ENCODE measurements around the gene LCLAT1.
"Not testable (repeated sequence)": the region's sequence is repeated elsewhere in the genome, so short reads cannot be mapped to it uniquely, and the experiment has no call there.

LCLAT1 gene

DNA sequence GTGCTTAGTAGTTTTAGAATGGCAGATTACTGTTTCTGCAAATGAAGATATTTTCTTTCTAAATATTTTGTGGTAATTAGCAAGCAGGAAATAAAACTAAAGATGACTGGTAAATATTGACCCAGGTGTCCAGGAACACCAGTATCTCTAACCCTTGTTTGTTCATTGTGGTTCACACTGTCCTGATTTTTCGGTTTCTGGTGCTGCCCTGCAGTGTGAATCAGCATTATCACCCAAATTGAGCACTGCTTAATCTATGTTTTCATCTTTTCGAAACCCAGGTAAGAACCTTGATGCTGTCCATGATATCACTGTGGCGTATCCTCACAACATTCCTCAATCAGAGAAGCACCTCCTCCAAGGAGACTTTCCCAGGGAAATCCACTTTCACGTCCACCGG, 192.8 kb downstream of the LCLAT1 start:
- Histone ChIP-seq H3K9ac (ENCODE audit: low read depth, low read length, poor library complexity, severe bottlenecking) (no peak overlapping the region), H3K27me3 (ENCODE audit: insufficient read depth, low read length, poor library complexity, severe bottlenecking) (no peaks in the 10 kb centered on the region), H3K9me3 (ENCODE audit: insufficient read depth, low read depth, low read length) (no peaks in the 10 kb centered on the region), H2AFZ (ENCODE audit: low read length) (no peak overlapping the region), H3K9me2 (replicated peaks; ENCODE audit: low read depth, low read length) (no peaks in the 10 kb centered on the region), H3K4me1 (ENCODE audit: insufficient read depth, low read length, poor library complexity, severe bottlenecking) (no peaks in the 10 kb centered on the region), H3K79me2 (ENCODE audit: insufficient read depth, low read length) (no peaks in the 10 kb centered on the region), H4K20me1 (ENCODE audit: insufficient read depth, low read length, poor library complexity, severe bottlenecking) (no peaks in the 10 kb centered on the region), H3K4me2 (ENCODE audit: low read depth, low read length, poor library complexity, severe bottlenecking) (no peak overlapping the region), H3F3A (ENCODE audit: low read depth) (no peaks in the 10 kb centered on the region), H3K36me3 (ENCODE audit: insufficient read depth, low read length) (peaks cover 19% of the 10 kb centered on the region; the same call in 1 of the 2 replicates), H3K4me3 (ENCODE audit: low read length, poor library complexity, severe bottlenecking) (no peak overlapping the region)
- TF ChIP-seq, protein P1, sequence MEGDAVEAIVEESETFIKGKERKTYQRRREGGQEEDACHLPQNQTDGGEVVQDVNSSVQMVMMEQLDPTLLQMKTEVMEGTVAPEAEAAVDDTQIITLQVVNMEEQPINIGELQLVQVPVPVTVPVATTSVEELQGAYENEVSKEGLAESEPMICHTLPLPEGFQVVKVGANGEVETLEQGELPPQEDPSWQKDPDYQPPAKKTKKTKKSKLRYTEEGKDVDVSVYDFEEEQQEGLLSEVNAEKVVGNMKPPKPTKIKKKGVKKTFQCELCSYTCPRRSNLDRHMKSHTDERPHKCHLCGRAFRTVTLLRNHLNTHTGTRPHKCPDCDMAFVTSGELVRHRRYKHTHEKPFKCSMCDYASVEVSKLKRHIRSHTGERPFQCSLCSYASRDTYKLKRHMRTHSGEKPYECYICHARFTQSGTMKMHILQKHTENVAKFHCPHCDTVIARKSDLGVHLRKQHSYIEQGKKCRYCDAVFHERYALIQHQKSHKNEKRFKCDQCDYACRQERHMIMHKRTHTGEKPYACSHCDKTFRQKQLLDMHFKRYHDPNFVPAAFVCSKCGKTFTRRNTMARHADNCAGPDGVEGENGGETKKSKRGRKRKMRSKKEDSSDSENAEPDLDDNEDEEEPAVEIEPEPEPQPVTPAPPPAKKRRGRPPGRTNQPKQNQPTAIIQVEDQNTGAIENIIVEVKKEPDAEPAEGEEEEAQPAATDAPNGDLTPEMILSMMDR (conservative IDR thresholded peaks at IDR 0.05; ENCODE audit: low read length) = no peak
- TF ChIP-seq EZH2phosphoT487 (IDR thresholded peaks at IDR 0.05; ENCODE audit: borderline replicate concordance) = no peak

DNA sequence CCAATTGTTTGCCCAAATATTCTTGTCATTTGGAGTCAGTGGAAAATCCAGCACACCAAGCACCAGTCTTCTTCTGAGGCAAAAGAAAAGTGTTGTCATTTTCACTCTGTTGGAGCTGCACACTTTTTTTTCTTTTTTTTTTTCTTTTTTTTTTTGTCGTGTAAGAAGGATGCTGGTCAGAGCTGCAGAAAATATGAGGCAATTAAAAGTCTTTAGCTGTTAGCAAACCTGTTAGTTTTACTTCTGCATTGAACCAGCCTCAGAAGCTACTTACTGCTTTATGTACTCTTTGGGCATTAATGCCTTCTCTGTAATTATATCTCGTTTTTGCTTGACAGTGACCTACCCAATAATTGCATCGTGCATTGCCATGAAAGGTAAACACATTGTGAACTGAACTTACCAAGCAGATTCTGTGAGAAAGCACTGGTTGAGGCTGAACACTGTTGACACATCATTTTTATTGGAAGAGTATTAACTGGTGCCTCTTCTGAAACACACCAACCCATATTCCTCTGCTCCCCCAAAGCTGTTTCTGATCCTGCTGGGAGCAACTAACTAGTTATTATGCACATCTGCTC, 194.8 kb downstream of the LCLAT1 start:
- no peaks in the 10 kb centered on the region for H3K27me3 ChIP-seq (ENCODE audit: insufficient read depth, low read length, poor library complexity, severe bottlenecking)
- no peak overlapping the region for H3K4me3 ChIP-seq (ENCODE audit: low read length, poor library complexity, severe bottlenecking)
- no peaks in the 10 kb centered on the region for H3K79me2 ChIP-seq (ENCODE audit: insufficient read depth, low read length)
- no peak overlapping the region for H2AFZ ChIP-seq (ENCODE audit: low read length)
- no peaks in the 10 kb centered on the region for H3K9me2 ChIP-seq (replicated peaks; ENCODE audit: low read depth, low read length)
- peaks cover 19% of the 10 kb centered on the region; the same call in 1 of the 2 replicates for H3K36me3 ChIP-seq (ENCODE audit: insufficient read depth, low read length)
- no peak overlapping the region for H3K9ac ChIP-seq (ENCODE audit: low read depth, low read length, poor library complexity, severe bottlenecking)
- no peaks in the 10 kb centered on the region for H4K20me1 ChIP-seq (ENCODE audit: insufficient read depth, low read length, poor library complexity, severe bottlenecking)
- no peaks in the 10 kb centered on the region for H3K9me3 ChIP-seq (ENCODE audit: insufficient read depth, low read depth, low read length)
- H3K4me2 ChIP-seq (ENCODE audit: low read depth, low read length, poor library complexity, severe bottlenecking) = no peak overlapping the region
- no peaks in the 10 kb centered on the region for H3F3A ChIP-seq (ENCODE audit: low read depth)
- H3K4me1 ChIP-seq (ENCODE audit: insufficient read depth, low read length, poor library complexity, severe bottlenecking) = no peaks in the 10 kb centered on the region
- no peak for TF ChIP-seq EZH2phosphoT487 (IDR thresholded peaks at IDR 0.05; ENCODE audit: borderline replicate concordance)
- TF ChIP-seq, protein P1 (conservative IDR thresholded peaks at IDR 0.05; ENCODE audit: low read length) = no peak

DNA sequence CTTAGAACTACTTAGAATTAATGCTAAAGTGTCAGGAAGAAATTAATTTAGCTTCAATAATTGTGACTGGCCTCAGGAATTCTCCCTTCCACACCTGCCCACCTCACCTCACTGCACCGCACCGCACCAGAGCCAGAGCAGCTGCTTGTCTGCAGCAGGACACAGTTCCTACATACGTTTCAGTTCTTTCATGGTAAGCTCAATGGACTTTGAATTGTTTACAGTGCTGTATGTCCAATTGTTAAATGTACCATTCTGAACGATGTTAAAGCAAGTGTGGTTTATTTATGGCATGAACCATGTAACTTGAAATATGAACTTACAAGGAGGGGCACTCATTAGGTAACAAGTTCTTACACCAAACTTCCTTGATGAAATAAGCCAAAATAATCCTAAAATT, 196.0 kb downstream of the LCLAT1 start:
- H3K9me3 ChIP-seq (ENCODE audit: insufficient read depth, low read depth, low read length); H3K79me2 ChIP-seq (ENCODE audit: insufficient read depth, low read length); H3K9ac ChIP-seq (ENCODE audit: low read depth, low read length, poor library complexity, severe bottlenecking); H3F3A ChIP-seq (ENCODE audit: low read depth); H2AFZ ChIP-seq (ENCODE audit: low read length); H3K4me2 ChIP-seq (ENCODE audit: low read depth, low read length, poor library complexity, severe bottlenecking); H3K4me1 ChIP-seq (ENCODE audit: insufficient read depth, low read length, poor library complexity, severe bottlenecking); H3K27me3 ChIP-seq (ENCODE audit: insufficient read depth, low read length, poor library complexity, severe bottlenecking); H3K9me2 ChIP-seq (replicated peaks; ENCODE audit: low read depth, low read length); H3K4me3 ChIP-seq (ENCODE audit: low read length, poor library complexity, severe bottlenecking); H4K20me1 ChIP-seq (ENCODE audit: insufficient read depth, low read length, poor library complexity, severe bottlenecking): not testable (repeated sequence)
- peaks cover 19% of the 10 kb centered on the region; the same call in 1 of the 2 replicates for H3K36me3 ChIP-seq (ENCODE audit: insufficient read depth, low read length)

DNA sequence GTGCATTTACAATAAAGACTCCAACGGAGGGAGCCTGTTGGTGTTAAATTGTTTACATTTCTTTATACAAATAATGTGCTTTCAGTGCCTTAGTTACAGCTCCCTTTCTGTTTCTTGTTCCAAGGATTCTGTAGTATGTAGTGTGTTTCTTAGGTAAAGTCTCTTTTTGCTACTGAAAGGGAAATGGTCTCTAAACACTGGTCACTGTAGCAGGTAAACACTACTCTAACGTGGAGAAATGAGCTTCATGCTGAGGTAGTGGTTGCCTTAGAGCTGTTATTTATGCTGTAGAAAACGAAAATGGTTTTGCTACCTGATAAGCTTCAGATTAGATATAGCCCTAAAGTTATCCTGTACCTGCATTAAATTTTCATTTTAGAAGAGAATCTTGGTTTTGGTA, 196.6 kb downstream of the LCLAT1 start:
- no peak overlapping the region for H3K4me2 ChIP-seq (ENCODE audit: low read depth, low read length, poor library complexity, severe bottlenecking)

More for the DNA sequence above, 196.6 kb downstream of the LCLAT1 start:
- Histone ChIP-seq H3K27me3 (ENCODE audit: insufficient read depth, low read length, poor library complexity, severe bottlenecking) (no peaks in the 10 kb centered on the region), H3K79me2 (ENCODE audit: insufficient read depth, low read length) (no peaks in the 10 kb centered on the region), H2AFZ (ENCODE audit: low read length) (no peak overlapping the region), H3K4me3 (ENCODE audit: low read length, poor library complexity, severe bottlenecking) (no peak overlapping the region), H3K9me2 (replicated peaks; ENCODE audit: low read depth, low read length) (no peaks in the 10 kb centered on the region), H3K4me1 (ENCODE audit: insufficient read depth, low read length, poor library complexity, severe bottlenecking) (no peaks in the 10 kb centered on the region), H3K9ac (ENCODE audit: low read depth, low read length, poor library complexity, severe bottlenecking) (no peak overlapping the region), H3K36me3 (ENCODE audit: insufficient read depth, low read length) (peaks cover 19% of the 10 kb centered on the region; the same call in 1 of the 2 replicates), H4K20me1 (ENCODE audit: insufficient read depth, low read length, poor library complexity, severe bottlenecking) (no peaks in the 10 kb centered on the region), H3F3A (ENCODE audit: low read depth) (no peaks in the 10 kb centered on the region), H3K9me3 (ENCODE audit: insufficient read depth, low read depth, low read length) (no peaks in the 10 kb centered on the region)
- no peak for TF ChIP-seq EZH2phosphoT487 (IDR thresholded peaks at IDR 0.05; ENCODE audit: borderline replicate concordance)
- TF ChIP-seq, protein P1 (conservative IDR thresholded peaks at IDR 0.05; ENCODE audit: low read length) = no peak

Measured in Loucy (cell line).